DMS 273 (cell line): ENCODE measurements around the gene KCNIP1.

Source experiments
- DNase-seq: peaks from one replicate; lab custom pipeline; 2025; ENCODE audit not compliant: unreplicated experiment; lab: John Stamatoyannopoulos, UW

The KCNIP1 gene

GRCh38 chr5:170482511-170482910, 21.3 kb upstream of the KCNIP1 start:
- no peak for DNase-seq

- peak; percentile 16 for DNase-seq
These were observed 19.9 kb upstream of the KCNIP1 start for GRCh38 chr5:170483701-170484458.

GRCh38 chr5:170484459-170484831, 19.4 kb upstream of the KCNIP1 start:
- no peak for DNase-seq

- DNase-seq = no peak
These were observed 18.8 kb upstream of the KCNIP1 start for GRCh38 chr5:170484847-170485615.

- DNase-seq = no peak
These were observed 18.3 kb upstream of the KCNIP1 start for GRCh38 chr5:170485616-170485911.

GRCh38 chr5:170486371-170486770, 17.4 kb upstream of the KCNIP1 start:
- no peak for DNase-seq

- DNase-seq = peak; percentile 15
These were observed 15.2 kb upstream of the KCNIP1 start for GRCh38 chr5:170488570-170488969.

GRCh38 chr5:170489199-170489598, 14.6 kb upstream of the KCNIP1 start:
- no peak for DNase-seq

- no peak for DNase-seq
These were observed 13.4 kb upstream of the KCNIP1 start for GRCh38 chr5:170490381-170490780.

- no peak for DNase-seq
These were observed 12.3 kb upstream of the KCNIP1 start for GRCh38 chr5:170491479-170491878.

- DNase-seq = no peak
These were observed 10.6 kb upstream of the KCNIP1 start for GRCh38 chr5:170493028-170493820.

- DNase-seq = no peak
These were observed 9.8 kb upstream of the KCNIP1 start for GRCh38 chr5:170494041-170494440.

GRCh38 chr5:170495825-170496661, 7.8 kb upstream of the KCNIP1 start:
- DNase-seq = no peak

GRCh38 chr5:170496662-170497028, 7.2 kb upstream of the KCNIP1 start:
- no peak for DNase-seq

GRCh38 chr5:170497311-170498038, 6.3 kb upstream of the KCNIP1 start:
- DNase-seq = peak; percentile 41

GRCh38 chr5:170498811-170499351, 4.9 kb upstream of the KCNIP1 start:
- DNase-seq = no peak

GRCh38 chr5:170499621-170500020, 4.2 kb upstream of the KCNIP1 start:
- no peak for DNase-seq

GRCh38 chr5:170501361-170501760, 2.5 kb upstream of the KCNIP1 start:
- no peak for DNase-seq

GRCh38 chr5:170501931-170502330, 1.9 kb upstream of the KCNIP1 start:
- no peak for DNase-seq

GRCh38 chr5:170504616-170505266, 921 bp downstream of the KCNIP1 start:
- DNase-seq = peak; percentile 33
